ENCODE data around the gene FBXO40. TPM values are rescaled to one million over a fixed set of nuclear protein-coding genes. Genes with fewer than 3 reads are reported as not detected.

FBXO40 gene
- total and polyA plus RNA-seq, 9 of the 15 experiments (the other 6 are each of a cell fraction or from before 2014, with no cell fraction given), result 0.01 to 0.05 (median 0.04) TPM; not detected in 3

DNA sequence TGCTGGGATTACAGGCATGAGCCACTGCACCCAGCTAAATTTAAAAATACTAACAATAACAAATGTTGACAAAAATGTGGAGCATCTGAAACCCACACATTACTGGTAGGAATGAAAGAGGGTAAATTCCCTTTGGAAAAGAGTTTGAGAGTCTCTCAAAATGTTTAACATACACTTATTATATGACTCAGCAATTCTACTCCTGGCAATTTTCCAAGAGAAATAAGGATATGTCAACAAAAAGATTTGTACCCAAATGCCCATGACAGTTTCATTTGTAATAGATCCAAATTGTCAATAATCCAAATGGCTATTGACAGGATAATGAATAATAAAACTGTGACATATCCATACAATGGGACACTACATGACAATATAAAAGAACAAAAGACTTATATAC lies 58.5 kb downstream of the FBXO40 start (continued):
- TF ChIP-seq PYGO2 (tag; IDR thresholded peaks at IDR 0.05) (no peak), HCFC1 (IDR thresholded peaks at IDR 0.05; ENCODE audit: low read depth, low read length) (no peak), CC2D1A (IDR thresholded peaks at IDR 0.05) (no peak), NONO (IDR thresholded peaks at IDR 0.05; ENCODE audit: low read depth in 2 of 2, low read length in 1 of 2) (no peak), ZNF347 (CRISPR knock-in tag; IDR thresholded peaks at IDR 0.05; ENCODE audit: low read depth) (no peak), MTA3 (IDR thresholded peaks at IDR 0.05; ENCODE audit: borderline replicate concordance) (no peak), BHLHE40 (IDR thresholded peaks at IDR 0.05; ENCODE audit: low read length) (no peak), KAT7 (CRISPR knock-in tag; IDR thresholded peaks at IDR 0.05; ENCODE audit: borderline replicate concordance) (no peak), ZNF586 (CRISPR knock-in tag; conservative IDR thresholded peaks at IDR 0.05) (no peak), POLR2AphosphoS2 (IDR thresholded peaks at IDR 0.05; ENCODE audit: low read length) (no peak), COPS2 (conservative IDR thresholded peaks at IDR 0.05) (no peak), ZNF146 (CRISPR knock-in tag; IDR thresholded peaks at IDR 0.05; ENCODE audit: unreplicated experiment) (no peak), NFYB (IDR thresholded peaks at IDR 0.05; ENCODE audit: extremely low read depth, insufficient read length) (no peak), SETDB1 (IDR thresholded peaks at IDR 0.05; ENCODE audit: low read length) (no peak), NCOA4 (IDR thresholded peaks at IDR 0.05; ENCODE audit: partially characterized antibody) (no peak), RERE (CRISPR knock-in tag; IDR thresholded peaks at IDR 0.05; ENCODE audit: borderline replicate concordance) (no peak), PCBP2 (IDR thresholded peaks at IDR 0.05; ENCODE audit: low read depth, low read length, poor library complexity, severe bottlenecking) (no peak), TAF1 (IDR thresholded peaks at IDR 0.05; ENCODE audit: control insufficient read depth, extremely low read depth, insufficient read depth, low read length, severe bottlenecking) (no peak), SRSF7 (optimal IDR thresholded peaks at IDR 0.05; ENCODE audit: low read depth, low read length) (no peak), ZNF445 (CRISPR knock-in tag; IDR thresholded peaks at IDR 0.05; ENCODE audit: low read depth) (no peak), CBFA2T2 (conservative IDR thresholded peaks at IDR 0.05) (no peak), MAFG (tag; conservative IDR thresholded peaks at IDR 0.05) (peak; percentile 95), ZFP36 (IDR thresholded peaks at IDR 0.05; ENCODE audit: low read depth, low read length, partially characterized antibody) (no peak)
- TF ChIP-seq, protein P1, sequence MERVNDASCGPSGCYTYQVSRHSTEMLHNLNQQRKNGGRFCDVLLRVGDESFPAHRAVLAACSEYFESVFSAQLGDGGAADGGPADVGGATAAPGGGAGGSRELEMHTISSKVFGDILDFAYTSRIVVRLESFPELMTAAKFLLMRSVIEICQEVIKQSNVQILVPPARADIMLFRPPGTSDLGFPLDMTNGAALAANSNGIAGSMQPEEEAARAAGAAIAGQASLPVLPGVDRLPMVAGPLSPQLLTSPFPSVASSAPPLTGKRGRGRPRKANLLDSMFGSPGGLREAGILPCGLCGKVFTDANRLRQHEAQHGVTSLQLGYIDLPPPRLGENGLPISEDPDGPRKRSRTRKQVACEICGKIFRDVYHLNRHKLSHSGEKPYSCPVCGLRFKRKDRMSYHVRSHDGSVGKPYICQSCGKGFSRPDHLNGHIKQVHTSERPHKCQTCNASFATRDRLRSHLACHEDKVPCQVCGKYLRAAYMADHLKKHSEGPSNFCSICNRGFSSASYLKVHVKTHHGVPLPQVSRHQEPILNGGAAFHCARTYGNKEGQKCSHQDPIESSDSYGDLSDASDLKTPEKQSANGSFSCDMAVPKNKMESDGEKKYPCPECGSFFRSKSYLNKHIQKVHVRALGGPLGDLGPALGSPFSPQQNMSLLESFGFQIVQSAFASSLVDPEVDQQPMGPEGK (CRISPR knock-in tag; IDR thresholded peaks at IDR 0.05; ENCODE audit: borderline replicate concordance), result no peak
